Measurements from ENCODE around the gene SFRP2. TPM values are rescaled to one million over a fixed set of nuclear protein-coding genes. Genes with fewer than 3 reads are reported as not detected.
A peak's percentile ranks its signal among the peaks of the same experiment; 100 is the strongest.

SFRP2 gene
- total RNA-seq, 1 donor from 2014 or later: 39.5 TPM

DNA sequence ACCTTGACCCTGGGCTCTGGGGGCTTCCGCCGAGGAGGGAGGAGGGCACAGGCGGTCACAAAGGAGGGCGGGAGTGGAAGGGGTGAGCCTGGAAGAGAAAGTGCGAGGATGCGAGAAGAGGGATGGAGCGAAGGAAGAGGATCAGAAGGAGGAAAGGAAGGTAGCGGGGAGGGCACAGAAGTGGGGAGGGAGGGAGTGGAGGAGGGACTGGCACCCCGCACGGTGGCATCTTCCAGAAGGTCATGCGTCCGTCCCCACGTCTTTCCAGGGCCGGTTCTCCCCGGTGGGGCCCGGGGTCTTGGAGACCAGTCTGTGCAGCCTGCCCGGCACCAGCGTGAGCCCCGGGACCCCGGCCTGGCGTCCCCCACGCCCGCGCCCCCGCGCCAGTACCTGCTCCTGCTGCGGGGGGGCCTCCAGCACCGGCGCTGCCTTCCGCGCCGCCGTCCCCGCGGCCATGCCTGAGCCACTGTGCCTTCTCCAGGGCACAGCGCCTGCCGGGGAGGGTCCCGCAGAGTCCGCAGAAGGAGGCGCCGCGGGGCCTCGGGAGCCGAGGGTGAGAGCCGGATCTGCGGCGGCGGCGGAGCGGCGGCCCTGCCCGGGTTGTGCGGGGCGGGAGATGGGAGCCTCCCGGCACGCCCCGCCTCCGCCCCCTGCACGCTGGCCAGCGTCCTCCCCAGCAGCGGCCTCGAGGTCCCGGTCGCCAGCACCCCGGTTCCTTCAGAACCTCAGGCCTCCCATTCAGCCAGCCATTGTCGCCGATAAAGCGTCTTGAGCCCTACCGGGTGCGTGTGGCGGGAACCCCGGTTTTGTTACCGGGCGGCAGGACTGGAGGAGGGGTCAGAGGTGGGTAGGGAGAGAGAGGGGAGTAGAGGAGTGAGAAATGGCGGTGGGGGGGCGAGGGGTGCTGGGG, 29.2 kb downstream of the SFRP2 start, which contains the start of gene RNF175:
Gene RNF175 (minus strand): TSS at position 618 of the 910 bp plus-strand sequence. CDS start 162 bp downstream, at position 456.
- no peak for TF ChIP-seq CTCF (IDR thresholded peaks at IDR 0.05)
- no peaks in the 10 kb centered on the region for H3K36me3 ChIP-seq
- H3K27me3 ChIP-seq (ENCODE audit: low read depth): peaks cover 39% of the 10 kb centered on the region
- no peak within 1 kb of the TSS for H3K27ac ChIP-seq
- peaks cover 9% of the 10 kb centered on the region for H3K4me1 ChIP-seq
- ATAC-seq (peak; percentile 47 to 64), DNase-seq (no peak)
- peak within 1 kb of the TSS; percentile 47 for H3K4me3 ChIP-seq
- H3K9me3 ChIP-seq: no peaks in the 10 kb centered on the region
- intact Hi-C loops (cut with DNase I): no loop called here

GRCh38 chr4:153758688-153759406, 30.0 kb downstream of the SFRP2 start:
- no peak for ATAC-seq
- peaks cover 9% of the 10 kb centered on the region for H3K4me1 ChIP-seq
- H3K27me3 ChIP-seq (ENCODE audit: low read depth): peaks cover 39% of the 10 kb centered on the region
- no peaks in the 10 kb centered on the region for H3K36me3 ChIP-seq
- no peak for DNase-seq
- H3K4me3 ChIP-seq: peak overlapping the region; percentile 47
- no peaks in the 10 kb centered on the region for H3K9me3 ChIP-seq
- H3K27ac ChIP-seq: no peak overlapping the region
- intact Hi-C loops (cut with DNase I): no loop called here
- no peak for TF ChIP-seq CTCF (IDR thresholded peaks at IDR 0.05)

- no peak for TF ChIP-seq CTCF (IDR thresholded peaks at IDR 0.05)
- Histone ChIP-seq H3K9me3 (no peaks in the 10 kb centered on the region), H3K4me1 (peaks cover 9% of the 10 kb centered on the region), H3K36me3 (no peaks in the 10 kb centered on the region), H3K27ac (no peak overlapping the region), H3K27me3 (ENCODE audit: low read depth) (peaks cover 39% of the 10 kb centered on the region), H3K4me3 (no peak overlapping the region)
- no peak for DNase-seq
- ATAC-seq: no peak
- intact Hi-C loops (cut with DNase I): no loop called here
Observed at GRCh38 chr4:153758136-153758535, 30.7 kb downstream of the SFRP2 start.

- Histone ChIP-seq H3K27ac (no peak overlapping the region), H3K9me3 (no peaks in the 10 kb centered on the region), H3K36me3 (no peaks in the 10 kb centered on the region), H3K4me1 (peaks cover 9% of the 10 kb centered on the region), H3K27me3 (ENCODE audit: low read depth) (peaks cover 39% of the 10 kb centered on the region), H3K4me3 (no peak overlapping the region)
- no peak for TF ChIP-seq CTCF (IDR thresholded peaks at IDR 0.05)
- no peak for DNase-seq
- ATAC-seq: peak in 1 of 2 donors; percentile 46
- intact Hi-C loops (cut with DNase I): no loop called here
Observed at GRCh38 chr4:153757407-153757806, 31.5 kb downstream of the SFRP2 start.

- H3K27me3 ChIP-seq (ENCODE audit: low read depth): peaks cover 33% of the 10 kb centered on the region
- no peak overlapping the region for H3K4me3 ChIP-seq
- TF ChIP-seq CTCF (IDR thresholded peaks at IDR 0.05): no peak
- H3K4me1 ChIP-seq: peaks cover 9% of the 10 kb centered on the region
- H3K9me3 ChIP-seq: no peaks in the 10 kb centered on the region
- intact Hi-C loops (cut with DNase I): no loop called here
- no peak for DNase-seq
- ATAC-seq: no peak
- no peak overlapping the region for H3K27ac ChIP-seq
- H3K36me3 ChIP-seq: no peaks in the 10 kb centered on the region
Observed at GRCh38 chr4:153755186-153755585, 33.7 kb downstream of the SFRP2 start.

All from lower lobe of right lung (tissue), 2 donors.